Endothelial cell of umbilical vein (primary cell): ENCODE measurements around the gene CCDC9B. TPM values are rescaled to one million over a fixed set of nuclear protein-coding genes. Genes with fewer than 3 reads are reported as not detected.

ENCODE experiments used
- BruUV-seq: library from RNA; stranded (reverse); fragments of 400-500 nt; replicated peaks from 2 replicates; lab custom pipeline; 2021; lab: Mats Ljungman, UMichigan
- CTCF ChIA-PET: fragments of 300-600, 350-600 bp; sonication (Branson Sonifier 250); formaldehyde crosslinking; loops from one replicate; lab custom pipeline; 2021; ENCODE audit warnings: antibody characterized with exemption, inconsistent platforms; lab: Charles Lee
- POLR2A ChIA-PET: fragments of 300-600, 350-600 bp; sonication (Branson Sonifier 250); formaldehyde crosslinking; loops from one replicate; lab custom pipeline; 2021; ENCODE audit warnings: antibody characterized with exemption, inconsistent platforms; lab: Charles Lee
- DNase-seq: peaks from one replicate; pipeline ENCODE4 v3.0.0-alpha.2; 2011; ENCODE audit warnings: low read depth, low spot score
- FAIRE-seq: peaks from 2 replicates; lab custom pipeline; 2011; peaks lifted over from hg19 to GRCh38; lab: Jason Lieb, UNC
- H2AFZ ChIP-seq: 2 replicates; pipeline ENCODE4 v1.6.0; 2012; ENCODE audit warnings: low read depth, low read length, control low read depth, inconsistent platforms
- H3K27ac ChIP-seq: 2 replicates; pipeline ENCODE4 v1.5.1; 2011; ENCODE audit warnings: low read depth, mild to moderate bottlenecking, control low read depth, low read length, moderate library complexity; ENCODE audit not compliant: insufficient read depth
- H3K27me3 ChIP-seq, 2 experiments: 2 replicates each; pipeline versions ENCODE4 v1.6.0 to v1.6.1; 2011; ENCODE audit warnings: low read length in 2 of 2, mixed read lengths in 1 of 2; ENCODE audit not compliant: control insufficient read depth in 2 of 2, insufficient read depth in 2 of 2
- H3K36me3 ChIP-seq, 2 experiments: 2 replicates in 1 of 2; 3 replicates in 1 of 2; pipeline ENCODE4 v1.5.1; 2011; ENCODE audit warnings: low read length in 2 of 2, mild to moderate bottlenecking in 1 of 2, moderate library complexity in 1 of 2; ENCODE audit not compliant: control insufficient read depth in 2 of 2, insufficient read depth in 2 of 2; ENCODE audit errors: extremely low read depth in 1 of 2
- H3K4me1 ChIP-seq: 3 replicates; pipeline ENCODE4 v1.5.1; 2011; ENCODE audit warnings: mild to moderate bottlenecking, low read length; ENCODE audit not compliant: control insufficient read depth, insufficient read depth; ENCODE audit errors: extremely low read depth
- H3K4me2 ChIP-seq: 2 replicates; pipeline ENCODE4 v1.6.1; 2011; ENCODE audit warnings: low read length, control low read depth, mixed read lengths; ENCODE audit not compliant: insufficient read depth
- H3K4me3 ChIP-seq, 3 experiments: fragments of 200-600 bp in 1 of 3; sonication (generic), shearing (Covaris generic) in 1 of 3; replicated peaks in 1 of 3; 2 replicates each; pipeline ENCODE4 v1.5.1; 2011 to 2016; ENCODE audit warnings: control low read depth in 3 of 3, low read length in 3 of 3, mild to moderate bottlenecking in 2 of 3, inconsistent platforms in 1 of 3, low read depth in 1 of 3, moderate library complexity in 1 of 3; ENCODE audit not compliant: insufficient read depth in 1 of 3
- H3K79me2 ChIP-seq: 2 replicates; pipeline ENCODE4 v1.6.0; 2012; ENCODE audit warnings: low read length, inconsistent platforms; ENCODE audit not compliant: control insufficient read depth, insufficient read depth
- H3K9ac ChIP-seq: replicated peaks from 2 replicates; pipeline ENCODE3; 2011; ENCODE audit warnings: low read length, control low read depth; ENCODE audit not compliant: insufficient read depth; ENCODE audit errors: extremely low read depth
- H3K9me1 ChIP-seq: replicated peaks from 3 replicates; pipeline ENCODE4 v1.6.0; 2011; ENCODE audit warnings: mild to moderate bottlenecking, low read length; ENCODE audit not compliant: control insufficient read depth, insufficient read depth; ENCODE audit errors: extremely low read depth
- H3K9me3 ChIP-seq: replicated peaks from 2 replicates; pipeline ENCODE4 v1.5.1; 2012; ENCODE audit warnings: low read length, inconsistent platforms; ENCODE audit not compliant: control insufficient read depth, insufficient read depth
- H4K20me1 ChIP-seq: replicated peaks from 2 replicates; pipeline ENCODE3; 2011; ENCODE audit warnings: mild to moderate bottlenecking, low read length; ENCODE audit not compliant: control insufficient read depth, insufficient read depth; ENCODE audit errors: extremely low read depth
- EZH2 ChIP-seq: IDR thresholded peaks from 2 replicates; pipeline ENCODE4 v1.6.1; 2012; ENCODE audit warnings: borderline replicate concordance, low read depth, mild to moderate bottlenecking, moderate library complexity, low read length, inconsistent platforms; ENCODE audit not compliant: severe bottlenecking
- FOS ChIP-seq: IDR thresholded peaks from 2 replicates; pipeline ENCODE4 v1.6.1; 2011; ENCODE audit warnings: mild to moderate bottlenecking, low read length, moderate library complexity, borderline replicate concordance; ENCODE audit not compliant: insufficient read depth
- GATA2 ChIP-seq: IDR thresholded peaks from 2 replicates; pipeline ENCODE4 v1.7.0; 2011; ENCODE audit warnings: low read depth, mild to moderate bottlenecking, moderate library complexity, mixed read lengths, low read length; ENCODE audit not compliant: insufficient read length, insufficient read depth
- JUN ChIP-seq: IDR thresholded peaks from 2 replicates; pipeline ENCODE4 v1.6.1; 2011; ENCODE audit warnings: borderline replicate concordance, low read depth; ENCODE audit not compliant: insufficient read length, insufficient read depth
- MYC ChIP-seq: IDR thresholded peaks from one replicate; pipeline ENCODE4 v1.6.1; 2011; ENCODE audit warnings: mild to moderate bottlenecking, low read depth, low read length
- POLR2A ChIP-seq: IDR thresholded peaks from 2 replicates; pipeline ENCODE4 v1.6.1; 2012; ENCODE audit warnings: low read depth, mild to moderate bottlenecking, control low read depth, low read length
- POLR2AphosphoS5 ChIP-seq: IDR thresholded peaks from 2 replicates; pipeline ENCODE4 v1.6.1; 2012; ENCODE audit warnings: low read depth, mild to moderate bottlenecking, control low read depth, low read length, moderate library complexity; ENCODE audit not compliant: insufficient read depth
- dilution Hi-C: fragments of 300-500 bp; cut with MboI; formaldehyde crosslinking; loops from one replicate; pipeline ENCODE4 v1.15.0; 2019; ENCODE audit warnings: low sequenced_read_pairs; ENCODE audit not compliant: extremely low pct_ligation_motif_present
- intact Hi-C: fragments of 100-400 bp; cut with micrococcal nuclease; formaldehyde crosslinking; loops from one replicate; pipeline ENCODE4 v1.10.0; 2022
- polyA plus RNA-seq, 4 experiments: library from polyadenylated mRNA; depleted of rRNA in 3 of 4; stranded (reverse) in 3 of 4; unstranded in 1 of 4; fragments of >200 nt; gene quantifications; 2 replicates each; pipeline versions ENCODE4 v1.2.1 to v1.2.3, GENCODE V29; 2011 to 2012; ENCODE audit warnings: missing spikeins in 1 of 4
- total RNA-seq: library from RNA; stranded (reverse); gene quantifications from 2 replicates; pipeline ENCODE4 v1.2.3, GENCODE V29; 2021
- TF ChIP-seq, protein P1 (sequence below), 2 donors: IDR thresholded peaks; 1 replicate in 1 of 2; 2 replicates in 1 of 2; pipeline ENCODE4 v1.5.1; 2011; ENCODE audit warnings: low read length in 2 of 2, mild to moderate bottlenecking in 2 of 2, moderate library complexity in 2 of 2, control low read depth in 1 of 2, inconsistent platforms in 1 of 2, low read depth in 1 of 2; ENCODE audit not compliant: insufficient read depth in 1 of 2; ENCODE audit errors: extremely low read depth in 1 of 2
- TF ChIP-seq, protein P2 (sequence below): IDR thresholded peaks from 2 replicates; pipeline ENCODE4 v1.6.1; 2011; ENCODE audit not compliant: insufficient read depth, insufficient read length

CCDC9B gene
- total and polyA plus RNA-seq, 2 donors (not counting 3 experiments of a cell fraction or from before 2014, with no cell fraction given): 7.6 to 46.0 TPM

DNA sequence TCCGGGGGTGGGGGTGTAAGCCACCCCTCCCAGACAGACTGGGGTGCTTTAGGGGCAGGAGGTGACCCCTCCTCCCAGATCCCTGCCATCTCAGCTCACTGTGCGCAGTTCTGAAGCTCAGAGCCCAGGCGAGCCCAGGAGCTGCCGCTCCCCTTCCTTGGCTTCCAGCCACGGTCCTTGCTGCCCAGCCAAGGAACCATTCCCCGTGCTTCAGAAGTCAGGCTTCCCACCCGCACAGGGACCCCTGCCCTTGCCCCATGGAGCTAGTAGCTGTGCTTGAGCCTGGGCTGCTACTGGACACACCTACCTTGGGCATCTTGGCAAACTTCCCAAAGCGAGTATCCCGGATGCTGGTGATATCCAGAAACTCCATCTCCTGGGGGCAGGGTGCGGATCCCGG lies 37.8 kb downstream of the CCDC9B start:
- dilution Hi-C loops: no loop called here
- ChIA-PET POLR2A (no interaction called here), CTCF (interaction anchor here (0.8 to 3.9 kb wide), 9 partner anchors 9 to 37 kb away, joined by 3 to 32 read pairs (median 4); no protein-coding TSS in a partner anchor)
- no peaks in the 10 kb centered on the region for H3K79me2 ChIP-seq
- H3K4me3 ChIP-seq: no peak overlapping the region
- TF ChIP-seq POLR2A (no peak), GATA2 (no peak), EZH2 (no peak), FOS (no peak), JUN (no peak), MYC (no peak), POLR2AphosphoS5 (no peak)
- TF ChIP-seq, protein P1, sequence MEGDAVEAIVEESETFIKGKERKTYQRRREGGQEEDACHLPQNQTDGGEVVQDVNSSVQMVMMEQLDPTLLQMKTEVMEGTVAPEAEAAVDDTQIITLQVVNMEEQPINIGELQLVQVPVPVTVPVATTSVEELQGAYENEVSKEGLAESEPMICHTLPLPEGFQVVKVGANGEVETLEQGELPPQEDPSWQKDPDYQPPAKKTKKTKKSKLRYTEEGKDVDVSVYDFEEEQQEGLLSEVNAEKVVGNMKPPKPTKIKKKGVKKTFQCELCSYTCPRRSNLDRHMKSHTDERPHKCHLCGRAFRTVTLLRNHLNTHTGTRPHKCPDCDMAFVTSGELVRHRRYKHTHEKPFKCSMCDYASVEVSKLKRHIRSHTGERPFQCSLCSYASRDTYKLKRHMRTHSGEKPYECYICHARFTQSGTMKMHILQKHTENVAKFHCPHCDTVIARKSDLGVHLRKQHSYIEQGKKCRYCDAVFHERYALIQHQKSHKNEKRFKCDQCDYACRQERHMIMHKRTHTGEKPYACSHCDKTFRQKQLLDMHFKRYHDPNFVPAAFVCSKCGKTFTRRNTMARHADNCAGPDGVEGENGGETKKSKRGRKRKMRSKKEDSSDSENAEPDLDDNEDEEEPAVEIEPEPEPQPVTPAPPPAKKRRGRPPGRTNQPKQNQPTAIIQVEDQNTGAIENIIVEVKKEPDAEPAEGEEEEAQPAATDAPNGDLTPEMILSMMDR (IDR thresholded peaks at IDR 0.05; ENCODE audit: extremely low read depth in 1 of 2, insufficient read depth in 1 of 2, low read depth in 1 of 2, low read length in 2 of 2): no peak
- TF ChIP-seq, protein P2, sequence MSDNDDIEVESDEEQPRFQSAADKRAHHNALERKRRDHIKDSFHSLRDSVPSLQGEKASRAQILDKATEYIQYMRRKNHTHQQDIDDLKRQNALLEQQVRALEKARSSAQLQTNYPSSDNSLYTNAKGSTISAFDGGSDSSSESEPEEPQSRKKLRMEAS: no peak
- no peaks in the 10 kb centered on the region for H4K20me1 ChIP-seq
- BruUV-seq: no TSS peak
- no peaks in the 10 kb centered on the region for H3K36me3 ChIP-seq
- FAIRE-seq: no peak
- H3K9ac ChIP-seq: no peak overlapping the region
- peaks cover 5 to 11% of the 10 kb centered on the region in 2 experiments for H3K27me3 ChIP-seq
- intact Hi-C loops: no loop called here
- no peak overlapping the region for H2AFZ ChIP-seq
- no peak overlapping the region for H3K27ac ChIP-seq
- H3K9me3 ChIP-seq: no peaks in the 10 kb centered on the region
- no peaks in the 10 kb centered on the region for H3K9me1 ChIP-seq
- H3K4me1 ChIP-seq: no peaks in the 10 kb centered on the region
- H3K4me2 ChIP-seq: no peak overlapping the region
- no peak for DNase-seq
